Smooth muscle cell of the umbilical artery (primary cell): ENCODE results near the gene FGFBP1. TPM values are rescaled to one million over a fixed set of nuclear protein-coding genes. Genes with fewer than 3 reads are reported as not detected.

Source experiments
- total RNA-seq: library from RNA; depleted of rRNA; stranded (reverse); fragments of >200 nt; gene quantifications from 2 replicates; pipeline ENCODE4 v1.2.3, GENCODE V29; 2014

The FGFBP1 gene
- total RNA-seq = not detected in 2 replicates

DNA sequence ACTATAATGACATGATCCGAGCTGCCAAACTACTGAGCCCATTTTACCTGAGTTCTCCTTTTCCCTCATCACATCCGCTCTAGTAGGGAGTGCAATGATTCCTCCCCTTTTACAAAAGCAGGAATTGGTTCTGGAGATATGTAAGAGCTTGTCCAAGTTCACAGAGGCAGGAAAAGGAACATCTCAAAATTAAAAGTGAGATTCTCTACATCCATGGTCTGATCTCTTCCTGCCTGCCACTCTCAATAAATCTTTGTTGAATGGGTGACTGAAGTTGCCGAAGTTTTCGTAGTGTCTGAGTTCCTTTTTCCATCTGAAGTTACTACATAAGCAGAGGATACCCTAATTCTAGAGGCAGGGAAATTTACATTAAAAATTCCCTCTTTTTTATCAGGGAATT, at the start of gene FGFBP1:
Gene FGFBP1, minus strand, starts transcription at position 101 of the 400 bp plus-strand sequence. CDS start 2,108 bp downstream, outside the sequence.

GRCh38 chr4:15963001-15963451, 24.5 kb upstream of the FGFBP1 start, which contains the start of gene FGFBP2:
Gene FGFBP2 (minus strand): TSS chr4:15963175. CDS start chr4:15963129, 46 bp downstream.

Other genes starting within 250 kb of the FGFBP1 start
- gene BST1, start 235.7 kb downstream of the FGFBP1 start, total RNA-seq = 6.6 and 12.8 TPM in 2 replicates
- under 0.01 TPM in 1 of 2 replicates, not detected in the other for gene CD38, start 160.4 kb downstream of the FGFBP1 start, total RNA-seq
- not detected in 2 replicates for gene FGFBP2, start 24.4 kb upstream of the FGFBP1 start, total RNA-seq
- gene PROM1, start 145.3 kb upstream of the FGFBP1 start, total RNA-seq = not detected in 2 replicates